GM23248 (cell line): ENCODE measurements around the gene FKTN. TPM values are rescaled to one million over a fixed set of nuclear protein-coding genes. Genes with fewer than 3 reads are reported as not detected.

Experiments
- DNase-seq: peaks from one replicate; pipeline ENCODE4 v3.0.0-alpha.2; 2015
- H2AFZ ChIP-seq: fragments of 200-600 bp; sonication (generic); 2 replicates; pipeline ENCODE4 v1.6.1; 2016; ENCODE audit warnings: antibody characterized with exemption
- H3F3A ChIP-seq: fragments of 200-600 bp; sonication (generic); 2 replicates; pipeline ENCODE4 v1.6.1; 2016; ENCODE audit warnings: mild to moderate bottlenecking, antibody characterized with exemption, mixed run types; ENCODE audit not compliant: insufficient read depth
- H3K27ac ChIP-seq: fragments of 200-600 bp; sonication (generic); 2 replicates; pipeline ENCODE4 v1.5.1; 2016; ENCODE audit warnings: mild to moderate bottlenecking
- H3K27me3 ChIP-seq: fragments of 200-600 bp; sonication (generic); replicated peaks from 2 replicates; pipeline ENCODE4 v1.6.1; 2016; ENCODE audit warnings: mild to moderate bottlenecking; ENCODE audit not compliant: insufficient read depth
- H3K36me3 ChIP-seq: fragments of 200-600 bp; sonication (generic); 2 replicates; pipeline ENCODE4 v1.6.1; 2016; ENCODE audit warnings: low read depth, mild to moderate bottlenecking
- H3K4me1 ChIP-seq: fragments of 200-600 bp; sonication (generic); 2 replicates; pipeline ENCODE4 v1.6.1; 2016; ENCODE audit warnings: mild to moderate bottlenecking; ENCODE audit not compliant: insufficient read depth
- H3K4me2 ChIP-seq: fragments of 200-600 bp; sonication (generic); one replicate; pipeline ENCODE4 v1.6.1; 2016; ENCODE audit warnings: mild to moderate bottlenecking; ENCODE audit not compliant: unreplicated experiment
- H3K4me3 ChIP-seq: fragments of 200-600 bp; sonication (generic); 2 replicates; pipeline ENCODE4 v1.5.1; 2016; ENCODE audit warnings: mild to moderate bottlenecking
- H3K79me2 ChIP-seq: fragments of 200-600 bp; sonication (generic); 2 replicates; pipeline ENCODE4 v1.6.1; 2016; ENCODE audit warnings: mild to moderate bottlenecking; ENCODE audit not compliant: insufficient read depth
- H3K9ac ChIP-seq: fragments of 200-600 bp; sonication (generic); 2 replicates; pipeline ENCODE4 v1.6.1; 2016; ENCODE audit warnings: mild to moderate bottlenecking
- H3K9me2 ChIP-seq: fragments of 200-600 bp; sonication (generic); 2 replicates; pipeline ENCODE4 v1.6.1; 2016; ENCODE audit warnings: mixed run types, mild to moderate bottlenecking, moderate library complexity; ENCODE audit not compliant: insufficient read depth
- H3K9me3 ChIP-seq: fragments of 200-600 bp; sonication (generic); one replicate; pipeline ENCODE4 v1.6.1; 2017; ENCODE audit warnings: low read depth
- H4K20me1 ChIP-seq: fragments of 200-600 bp; sonication (generic); 2 replicates; pipeline ENCODE4 v1.6.0; 2016; ENCODE audit not compliant: insufficient read depth
- EZH2 ChIP-seq: fragments of 200-600 bp; sonication (generic); IDR thresholded peaks from 2 replicates; pipeline ENCODE4 v1.6.1; 2018; ENCODE audit warnings: antibody characterized with exemption, mild to moderate bottlenecking; ENCODE audit not compliant: insufficient read depth, poor library complexity, severe bottlenecking
- EZH2phosphoT487 ChIP-seq: fragments of 200-600 bp; sonication (generic); IDR thresholded peaks from 2 replicates; pipeline ENCODE4 v1.6.1; 2018; ENCODE audit warnings: antibody characterized with exemption, moderate library complexity, mild to moderate bottlenecking, low read depth; ENCODE audit not compliant: insufficient read depth
- WGBS, 2 experiments: methylation state at CpG; one replicate each; pipeline ENCODE4 v1.1.6; 2015 to 2017; ENCODE audit warnings: low lambda C conversion rate in 2 of 2, low coverage in 1 of 2; ENCODE audit errors: missing lambda C conversion rate in 2 of 2; 5-methylcytosine and 5-hydroxymethylcytosine counted together
- in situ Hi-C: fragments of 300-500 bp; cut with MboI; formaldehyde crosslinking; loops from 2 replicates; pipeline ENCODE4 v1.15.0; 2020
- polyA plus RNA-seq: library from polyadenylated mRNA; unstranded; fragments of >200 nt; fragmentation: Nextera tagmentation; extraction: Ambion mirVana; gene quantifications from 2 replicates; pipeline ENCODE4 v1.2.1, GENCODE V29; 2016
- total RNA-seq: library from RNA; depleted of rRNA; stranded (reverse); fragments of >200 nt; shearing (Covaris generic); gene quantifications from 2 replicates; pipeline ENCODE4 v1.2.3, GENCODE V29; 2014; rRNA removed

Gene FKTN
- total and polyA plus RNA-seq, 2 experiments from 2014 or later = 13.9 to 40.7 TPM

DNA sequence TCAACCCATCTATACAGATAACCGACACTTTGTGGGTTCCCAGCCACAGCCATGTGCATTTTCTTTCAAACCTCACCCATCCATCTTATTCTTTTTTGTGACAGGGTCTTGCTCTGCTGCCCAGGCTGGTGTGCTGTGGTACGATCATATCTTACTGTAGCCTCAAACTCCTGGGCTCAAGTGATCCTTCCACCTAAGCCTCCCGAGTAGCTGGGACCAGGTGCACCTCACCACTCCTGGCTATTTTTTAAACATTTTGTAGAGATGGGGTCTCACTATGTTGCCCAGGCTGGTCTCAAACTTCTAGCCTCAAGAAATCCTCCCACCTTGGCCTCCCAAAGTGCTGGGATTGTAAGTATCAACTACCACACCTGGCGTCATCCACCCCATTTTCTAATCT lies 129.0 kb downstream of the FKTN start:
- H3K9ac ChIP-seq = no peak overlapping the region
- H3K79me2 ChIP-seq = no peaks in the 10 kb centered on the region
- H3F3A ChIP-seq = no peaks in the 10 kb centered on the region
- no peak for TF ChIP-seq EZH2
- no peak for TF ChIP-seq EZH2phosphoT487
- H3K27ac ChIP-seq = no peak overlapping the region
- no peaks in the 10 kb centered on the region for H3K9me2 ChIP-seq
- no peak for DNase-seq
- H3K4me3 ChIP-seq = no peak overlapping the region
- no peaks in the 10 kb centered on the region for H3K36me3 ChIP-seq
- H3K27me3 ChIP-seq = peaks cover 2% of the 10 kb centered on the region; the same call in 1 of the 2 replicates
- no peaks in the 10 kb centered on the region for H3K4me1 ChIP-seq
- in situ Hi-C loops = no loop called here
- no peaks in the 10 kb centered on the region for H3K9me3 ChIP-seq
- 71 to 76% methylated on average over 4 of the region's 4 CpGs for WGBS, 2 experiments
- H2AFZ ChIP-seq = no peak overlapping the region
- H4K20me1 ChIP-seq = no peaks in the 10 kb centered on the region
- no peak overlapping the region for H3K4me2 ChIP-seq

Other genes with a start within 250 kb of the FKTN start
- gene FSD1L, start 110.1 kb upstream of the FKTN start, total RNA-seq = 1.3 and 2.7 TPM in 2 replicates
- gene FSD1L, start 110.1 kb upstream of the FKTN start, polyA plus RNA-seq = 2.0 and 2.7 TPM in 2 replicates
- gene TAL2, start 104.3 kb downstream of the FKTN start, total RNA-seq = not detected in 2 replicates
- not detected in 2 replicates for gene TAL2, start 104.3 kb downstream of the FKTN start, polyA plus RNA-seq
- gene TMEM38B, start 136.4 kb downstream of the FKTN start, total RNA-seq = 9.1 and 10.0 TPM in 2 replicates
- 6.2 and 7.3 TPM in 2 replicates for gene TMEM38B, start 136.4 kb downstream of the FKTN start, polyA plus RNA-seq